ENCODE results near the gene DYTN. TPM values are rescaled to one million over a fixed set of nuclear protein-coding genes. Genes with fewer than 3 reads are reported as not detected.

The DYTN gene
- total RNA-seq, 2 donors from 2014 or later = not detected

- H3K9ac ChIP-seq (ENCODE audit: low read depth in 2 of 2, low read length in 2 of 2) = no peak overlapping the region
- DNase-seq = no peak
- TF ChIP-seq, protein P1, sequence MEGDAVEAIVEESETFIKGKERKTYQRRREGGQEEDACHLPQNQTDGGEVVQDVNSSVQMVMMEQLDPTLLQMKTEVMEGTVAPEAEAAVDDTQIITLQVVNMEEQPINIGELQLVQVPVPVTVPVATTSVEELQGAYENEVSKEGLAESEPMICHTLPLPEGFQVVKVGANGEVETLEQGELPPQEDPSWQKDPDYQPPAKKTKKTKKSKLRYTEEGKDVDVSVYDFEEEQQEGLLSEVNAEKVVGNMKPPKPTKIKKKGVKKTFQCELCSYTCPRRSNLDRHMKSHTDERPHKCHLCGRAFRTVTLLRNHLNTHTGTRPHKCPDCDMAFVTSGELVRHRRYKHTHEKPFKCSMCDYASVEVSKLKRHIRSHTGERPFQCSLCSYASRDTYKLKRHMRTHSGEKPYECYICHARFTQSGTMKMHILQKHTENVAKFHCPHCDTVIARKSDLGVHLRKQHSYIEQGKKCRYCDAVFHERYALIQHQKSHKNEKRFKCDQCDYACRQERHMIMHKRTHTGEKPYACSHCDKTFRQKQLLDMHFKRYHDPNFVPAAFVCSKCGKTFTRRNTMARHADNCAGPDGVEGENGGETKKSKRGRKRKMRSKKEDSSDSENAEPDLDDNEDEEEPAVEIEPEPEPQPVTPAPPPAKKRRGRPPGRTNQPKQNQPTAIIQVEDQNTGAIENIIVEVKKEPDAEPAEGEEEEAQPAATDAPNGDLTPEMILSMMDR (IDR thresholded peaks at IDR 0.05) = no peak
- no peak overlapping the region for H3K4me3 ChIP-seq
- no peaks in the 10 kb centered on the region for H3K27me3 ChIP-seq
- no peaks in the 10 kb centered on the region for H3K4me1 ChIP-seq
- H3K27ac ChIP-seq = no peak overlapping the region
- intact Hi-C loops (cut with DNase I) = no loop called here
- no peaks in the 10 kb centered on the region for H3K36me3 ChIP-seq
- no peaks in the 10 kb centered on the region for H3K9me3 ChIP-seq
These were observed 115.0 kb downstream of the DYTN start for GRCh38 chr2:206603243-206603642.

Other genes starting within 250 kb of the DYTN start
- gene FAM237A, start 75.9 kb downstream of the DYTN start, total RNA-seq = not detected
- under 1 TPM; 0.37 to 0.50 TPM for gene MDH1B, start 46.9 kb upstream of the DYTN start, total RNA-seq
- gene FASTKD2, start 47.2 kb upstream of the DYTN start, total RNA-seq = 10 to 100 TPM; 18.1 to 23.8 TPM
- not detected for gene CPO, start 221.1 kb upstream of the DYTN start, total RNA-seq